CD14-positive monocyte (primary cell): ENCODE results near the gene FAM162B. TPM values are rescaled to one million over a fixed set of nuclear protein-coding genes. Genes with fewer than 3 reads are reported as not detected.

Source experiments
- DNase-seq, 3 donors: peaks; one replicate each; pipeline ENCODE4 v3.0.0-alpha.2; 2011 to 2022
- H2AFZ ChIP-seq: 2 replicates; pipeline ENCODE4 v1.6.0; 2012; ENCODE audit warnings: mild to moderate bottlenecking, low read depth, low read length, inconsistent platforms; ENCODE audit not compliant: insufficient read depth, poor library complexity, severe bottlenecking
- H3K27ac ChIP-seq, 2 donors: 1 replicate in 1 of 2; 2 replicates in 1 of 2; pipeline ENCODE4 v1.5.1; 2012 to 2013; ENCODE audit warnings: low read length in 2 of 2, control low read depth in 1 of 2, inconsistent platforms in 1 of 2, low read depth in 1 of 2, mild to moderate bottlenecking in 1 of 2
- H3K27me3 ChIP-seq, 2 donors: one replicate each; pipeline versions ENCODE4 v1.6.0 to v1.6.1; 2011 to 2013; ENCODE audit warnings: low read length in 2 of 2; ENCODE audit not compliant: control insufficient read depth in 2 of 2, insufficient read depth in 2 of 2
- H3K36me3 ChIP-seq, 2 donors: replicated peaks in 1 of 2; 1 replicate in 1 of 2; 2 replicates in 1 of 2; pipeline versions ENCODE4 v1.5.1 to v1.6.1; 2012 to 2013; ENCODE audit warnings: low read length in 2 of 2, control low read depth in 1 of 2, inconsistent platforms in 1 of 2, mild to moderate bottlenecking in 1 of 2; ENCODE audit not compliant: insufficient read depth in 2 of 2, control insufficient read depth in 1 of 2
- H3K4me1 ChIP-seq, 2 donors: 1 replicate in 1 of 2; 2 replicates in 1 of 2; pipeline versions ENCODE4 v1.5.1 to v1.6.1; 2012 to 2013; ENCODE audit warnings: low read length in 2 of 2, control low read depth in 1 of 2, inconsistent platforms in 1 of 2, mild to moderate bottlenecking in 1 of 2, moderate library complexity in 1 of 2; ENCODE audit not compliant: insufficient read depth in 2 of 2, control insufficient read depth in 1 of 2
- H3K4me2 ChIP-seq: replicated peaks from 2 replicates; pipeline ENCODE3; 2012; ENCODE audit warnings: low read length, moderate library complexity, mild to moderate bottlenecking; ENCODE audit not compliant: poor library complexity, severe bottlenecking; ENCODE audit errors: extremely low read depth
- H3K4me3 ChIP-seq, 3 experiments: fragments of 200-600 bp in 1 of 3; sonication (generic) in 1 of 3; replicated peaks in 1 of 3; 1 replicate in 2 of 3; 2 replicates in 1 of 3; pipeline ENCODE4 v1.5.1; 2011 to 2013; ENCODE audit warnings: low read length in 3 of 3, mild to moderate bottlenecking in 3 of 3, control low read depth in 2 of 3, low read depth in 2 of 3, inconsistent platforms in 1 of 3, moderate library complexity in 1 of 3
- H3K79me2 ChIP-seq: 2 replicates; pipeline ENCODE4 v1.6.0; 2012; ENCODE audit warnings: mild to moderate bottlenecking, control low read depth, inconsistent platforms, low read length, moderate library complexity; ENCODE audit not compliant: insufficient read depth
- H3K9ac ChIP-seq: 2 replicates; pipeline ENCODE4 v1.6.0; 2017; ENCODE audit warnings: low read length, mild to moderate bottlenecking; ENCODE audit not compliant: insufficient read depth, poor library complexity, severe bottlenecking
- H3K9me3 ChIP-seq, 2 donors: replicated peaks in 1 of 2; 1 replicate in 1 of 2; 2 replicates in 1 of 2; pipeline versions ENCODE4 v1.5.1 to v1.6.1; 2012 to 2013; ENCODE audit warnings: low read length in 2 of 2, control low read depth in 1 of 2; ENCODE audit not compliant: control insufficient read depth in 1 of 2, insufficient read depth in 1 of 2
- H4K20me1 ChIP-seq: 2 replicates; pipeline ENCODE4 v1.6.0; 2012; ENCODE audit warnings: mild to moderate bottlenecking, low read length, control low read depth, moderate library complexity; ENCODE audit not compliant: insufficient read depth
- H3K27ac Mint-ChIP-seq, 7 donors: one replicate each; pipeline ENCODE4 v1.8.0; 2020; ENCODE audit warnings: mild to moderate bottlenecking in 7 of 7, mixed read lengths in 7 of 7, moderate library complexity in 6 of 7, inconsistent platforms in 2 of 7
- H3K27me3 Mint-ChIP-seq, 3 donors: one replicate each; pipeline ENCODE4 v1.8.0; 2021 to 2022; ENCODE audit warnings: low read depth in 3 of 3, mild to moderate bottlenecking in 3 of 3, mixed read lengths in 3 of 3, moderate library complexity in 3 of 3, inconsistent platforms in 1 of 3
- H3K36me3 Mint-ChIP-seq, 2 donors: one replicate each; pipeline ENCODE4 v1.8.0; 2020; ENCODE audit warnings: mixed read lengths in 2 of 2, inconsistent platforms in 1 of 2, mild to moderate bottlenecking in 1 of 2
- H3K4me1 Mint-ChIP-seq: one replicate; pipeline ENCODE4 v1.8.0; 2020; ENCODE audit warnings: mild to moderate bottlenecking, mixed read lengths
- H3K4me3 Mint-ChIP-seq, 2 donors: one replicate each; pipeline ENCODE4 v1.8.0; 2020; ENCODE audit warnings: mild to moderate bottlenecking in 2 of 2, mixed read lengths in 2 of 2, moderate library complexity in 1 of 2
- H3K9me3 Mint-ChIP-seq, 7 donors: one replicate each; pipeline ENCODE4 v1.8.0; 2020 to 2022; ENCODE audit warnings: mixed read lengths in 7 of 7, mild to moderate bottlenecking in 6 of 7, moderate library complexity in 6 of 7, inconsistent platforms in 2 of 7
- WGBS: methylation state at CpG from one replicate; pipeline ENCODE4 v1.1.5; 2013; ENCODE audit warnings: missing lambda C conversion rate; ENCODE audit not compliant: insufficient coverage; 5-methylcytosine and 5-hydroxymethylcytosine counted together
- intact Hi-C, 2 donors: fragments of 100-400 bp; cut with micrococcal nuclease; formaldehyde crosslinking; loops; one replicate each; pipeline versions ENCODE4 v1.15.0 to v1.15.1; 2023
- polyA plus RNA-seq, 3 donors: library from polyadenylated mRNA; depleted of rRNA in 1 of 3; unstranded in 2 of 3; stranded (reverse) in 1 of 3; fragments of 300-500 nt in 2 of 3; fragments of >200 nt in 1 of 3; fragmentation: Illumina TruSeq in 2 of 3; gene quantifications; 1 replicate in 2 of 3; 2 replicates in 1 of 3; pipeline ENCODE4 v1.2.3, GENCODE V29; 2012 to 2021
- TF ChIP-seq, protein P1 (sequence below): fragments of 200-600 bp; IDR thresholded peaks from one replicate; pipeline ENCODE4 v1.8.0; 2022; ENCODE audit warnings: antibody characterized with exemption, mild to moderate bottlenecking

Gene FAM162B
- polyA plus RNA-seq, 3 donors, result not detected

DNA sequence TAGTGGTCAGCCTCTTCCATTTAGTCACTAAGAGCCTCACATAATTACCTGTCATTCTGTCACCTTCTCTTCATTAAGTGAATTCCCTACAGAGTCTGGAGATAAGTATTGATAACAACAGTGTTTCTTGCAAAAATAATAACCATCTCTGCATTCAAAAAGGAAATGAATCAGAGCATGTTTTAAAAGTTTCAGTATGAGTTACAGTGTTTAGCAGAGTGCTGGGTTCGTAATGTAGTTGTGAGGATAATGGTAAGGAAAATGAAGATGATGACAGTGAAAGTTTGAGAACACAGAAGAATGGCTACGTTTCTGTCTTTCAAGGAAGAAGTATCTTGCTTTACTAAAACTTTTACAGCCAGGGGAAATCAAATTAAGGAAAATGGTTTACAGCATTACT is 32.1 kb upstream of the FAM162B start:
- Mint-ChIP-seq H3K36me3 (no peaks in the 10 kb centered on the region), H3K27me3 (peaks cover 1 to 3% (median 2%) of the 10 kb centered on the region in 3 donors), H3K4me3 (no peak overlapping the region), H3K27ac (no peak overlapping the region), H3K4me1 (no peaks in the 10 kb centered on the region), H3K9me3 (no peaks in the 10 kb centered on the region)
- Histone ChIP-seq H3K4me2 (no peak overlapping the region), H3K9ac (no peak overlapping the region), H4K20me1 (no peaks in the 10 kb centered on the region), H3K9me3 (no peaks in the 10 kb centered on the region), H3K4me3 (no peak overlapping the region), H3K79me2 (no peaks in the 10 kb centered on the region), H3K4me1 (no peaks in the 10 kb centered on the region), H3K27me3 (peaks cover 0 to under 1% of the 10 kb centered on the region in 2 donors), H2AFZ (no peak overlapping the region), H3K27ac (no peak overlapping the region), H3K36me3 (no peaks in the 10 kb centered on the region)
- no peak for DNase-seq
- no CpG with 5 or more reads among the region's 2 CpGs for WGBS
- TF ChIP-seq, protein P1, sequence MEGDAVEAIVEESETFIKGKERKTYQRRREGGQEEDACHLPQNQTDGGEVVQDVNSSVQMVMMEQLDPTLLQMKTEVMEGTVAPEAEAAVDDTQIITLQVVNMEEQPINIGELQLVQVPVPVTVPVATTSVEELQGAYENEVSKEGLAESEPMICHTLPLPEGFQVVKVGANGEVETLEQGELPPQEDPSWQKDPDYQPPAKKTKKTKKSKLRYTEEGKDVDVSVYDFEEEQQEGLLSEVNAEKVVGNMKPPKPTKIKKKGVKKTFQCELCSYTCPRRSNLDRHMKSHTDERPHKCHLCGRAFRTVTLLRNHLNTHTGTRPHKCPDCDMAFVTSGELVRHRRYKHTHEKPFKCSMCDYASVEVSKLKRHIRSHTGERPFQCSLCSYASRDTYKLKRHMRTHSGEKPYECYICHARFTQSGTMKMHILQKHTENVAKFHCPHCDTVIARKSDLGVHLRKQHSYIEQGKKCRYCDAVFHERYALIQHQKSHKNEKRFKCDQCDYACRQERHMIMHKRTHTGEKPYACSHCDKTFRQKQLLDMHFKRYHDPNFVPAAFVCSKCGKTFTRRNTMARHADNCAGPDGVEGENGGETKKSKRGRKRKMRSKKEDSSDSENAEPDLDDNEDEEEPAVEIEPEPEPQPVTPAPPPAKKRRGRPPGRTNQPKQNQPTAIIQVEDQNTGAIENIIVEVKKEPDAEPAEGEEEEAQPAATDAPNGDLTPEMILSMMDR, result no peak
- intact Hi-C loops, result no loop called here

DNA sequence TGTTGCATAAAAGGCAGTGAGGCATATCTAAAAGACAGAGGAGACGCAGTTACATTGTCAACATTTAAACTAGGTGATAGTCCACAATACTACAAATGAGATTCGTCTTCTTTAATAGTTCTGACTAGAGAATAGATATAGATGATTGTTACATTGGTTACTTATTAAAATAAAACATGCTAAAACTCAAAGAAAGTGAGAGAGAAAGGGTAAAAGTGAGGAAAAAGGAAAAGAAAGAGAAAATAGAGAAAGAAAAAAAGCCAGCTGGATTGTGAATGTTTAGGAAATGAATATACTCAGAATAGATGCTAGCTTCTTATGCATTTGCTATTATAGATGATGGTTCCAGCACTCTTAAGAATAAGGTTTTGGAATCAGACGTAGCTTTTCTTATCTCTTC is 27.7 kb upstream of the FAM162B start:
- H3K27ac Mint-ChIP-seq, result no peak overlapping the region
- Histone ChIP-seq H2AFZ (no peak overlapping the region), H4K20me1 (no peaks in the 10 kb centered on the region), H3K79me2 (no peaks in the 10 kb centered on the region), H3K4me2 (no peak overlapping the region), H3K36me3 (no peaks in the 10 kb centered on the region), H3K9ac (no peak overlapping the region), H3K27ac (no peak overlapping the region), H3K4me1 (no peaks in the 10 kb centered on the region), H3K27me3 (peaks cover 0 to 2% of the 10 kb centered on the region in 2 donors), H3K9me3 (no peaks in the 10 kb centered on the region), H3K4me3 (no peak overlapping the region)
- no peak for DNase-seq
- H3K9me3 Mint-ChIP-seq, result no peaks in the 10 kb centered on the region
- H3K4me1 Mint-ChIP-seq, result no peaks in the 10 kb centered on the region
- WGBS, result no CpG with 5 or more reads among the region's 3 CpGs
- H3K4me3 Mint-ChIP-seq, result no peak overlapping the region
- peaks cover 0 to 3% (median 1%) of the 10 kb centered on the region in 3 donors for H3K27me3 Mint-ChIP-seq
- TF ChIP-seq, protein P1, result no peak
- H3K36me3 Mint-ChIP-seq, result no peaks in the 10 kb centered on the region
- intact Hi-C loops, result no loop called here
